Tongue (tissue), 2 donors: ENCODE data around the gene CDH13. TPM values are rescaled to one million over a fixed set of nuclear protein-coding genes. Genes with fewer than 3 reads are reported as not detected.

ENCODE experiments used
- DNase-seq: peaks from one replicate; pipeline ENCODE4 v3.0.0-alpha.2; 2015
- total RNA-seq: library from RNA; depleted of rRNA; stranded (reverse); fragments of >200 nt; gene quantifications from one replicate; pipeline ENCODE4 v1.2.3, GENCODE V29; 2014

The CDH13 gene
- total RNA-seq, 1 donor from 2014 or later, result 106 TPM

GRCh38 chr16:82954224-82954929, 327.6 kb downstream of the CDH13 start:
- no peak for DNase-seq

GRCh38 chr16:82955741-82956348, 329.1 kb downstream of the CDH13 start:
- DNase-seq, result no peak

- DNase-seq, result no peak
Observed at GRCh38 chr16:82957212-82957611, 330.4 kb downstream of the CDH13 start.

GRCh38 chr16:82960918-82961317, 334.1 kb downstream of the CDH13 start:
- DNase-seq, result peak; percentile 72

GRCh38 chr16:82963653-82964052, 336.9 kb downstream of the CDH13 start:
- DNase-seq, result peak; percentile 20

GRCh38 chr16:82965808-82966207, 339.0 kb downstream of the CDH13 start:
- no peak for DNase-seq

GRCh38 chr16:82967424-82967823, 340.7 kb downstream of the CDH13 start:
- no peak for DNase-seq

GRCh38 chr16:82971126-82971525, 344.4 kb downstream of the CDH13 start:
- no peak for DNase-seq

GRCh38 chr16:82972331-82972919, 345.7 kb downstream of the CDH13 start:
- DNase-seq, result peak; percentile 17

GRCh38 chr16:82979406-82980111, 352.8 kb downstream of the CDH13 start:
- DNase-seq, result no peak

GRCh38 chr16:82980810-82981209, 354.0 kb downstream of the CDH13 start:
- DNase-seq, result no peak

- no peak for DNase-seq
Observed at GRCh38 chr16:82987767-82988166, 361.0 kb downstream of the CDH13 start.

GRCh38 chr16:82990155-82990554, 363.4 kb downstream of the CDH13 start:
- no peak for DNase-seq

GRCh38 chr16:82991410-82991809, 364.6 kb downstream of the CDH13 start:
- DNase-seq, result no peak

GRCh38 chr16:82991966-82992675, 365.4 kb downstream of the CDH13 start:
- DNase-seq, result no peak

GRCh38 chr16:82992786-82993185, 366.0 kb downstream of the CDH13 start:
- no peak for DNase-seq

GRCh38 chr16:82993415-82993814, 366.6 kb downstream of the CDH13 start:
- DNase-seq, result no peak

- peak; percentile 16 for DNase-seq
Observed at GRCh38 chr16:82993926-82994325, 367.2 kb downstream of the CDH13 start.

- no peak for DNase-seq
Observed at GRCh38 chr16:82995286-82995923, 368.6 kb downstream of the CDH13 start.

- DNase-seq, result peak; percentile 7
Observed at GRCh38 chr16:82995924-82996441, 369.2 kb downstream of the CDH13 start.

- no peak for DNase-seq
Observed at GRCh38 chr16:82996814-82997213, 370.0 kb downstream of the CDH13 start.

GRCh38 chr16:82999711-83000110, 372.9 kb downstream of the CDH13 start:
- no peak for DNase-seq
